ENCODE measurements around the gene NAA38.

DNA sequence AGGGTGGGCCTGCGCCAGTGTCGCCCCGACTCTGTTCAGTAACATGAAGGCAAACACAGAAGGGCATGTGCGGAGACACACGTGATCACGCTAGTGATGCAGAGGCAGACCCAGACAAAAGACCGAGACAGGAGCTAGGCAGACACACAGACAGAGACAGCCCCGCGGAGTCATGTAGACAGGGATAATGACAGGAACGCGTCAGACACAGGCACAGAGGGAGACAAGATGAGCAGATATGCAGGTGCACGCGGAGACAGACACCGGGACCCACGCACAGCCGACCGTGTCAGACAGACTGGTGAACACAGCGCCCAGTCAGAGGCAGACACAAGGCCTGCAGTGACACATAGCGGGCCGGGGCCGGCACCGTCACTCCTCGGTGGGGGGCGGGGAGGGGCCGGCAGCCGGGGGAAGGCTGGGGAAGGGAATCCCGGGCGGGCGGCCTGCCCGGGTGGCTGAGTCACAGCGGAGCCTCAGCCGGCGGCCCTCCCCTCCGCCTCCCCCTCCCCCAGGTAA is 15.9 kb downstream of the NAA38 start:
- TF ChIP-seq, protein P1, sequence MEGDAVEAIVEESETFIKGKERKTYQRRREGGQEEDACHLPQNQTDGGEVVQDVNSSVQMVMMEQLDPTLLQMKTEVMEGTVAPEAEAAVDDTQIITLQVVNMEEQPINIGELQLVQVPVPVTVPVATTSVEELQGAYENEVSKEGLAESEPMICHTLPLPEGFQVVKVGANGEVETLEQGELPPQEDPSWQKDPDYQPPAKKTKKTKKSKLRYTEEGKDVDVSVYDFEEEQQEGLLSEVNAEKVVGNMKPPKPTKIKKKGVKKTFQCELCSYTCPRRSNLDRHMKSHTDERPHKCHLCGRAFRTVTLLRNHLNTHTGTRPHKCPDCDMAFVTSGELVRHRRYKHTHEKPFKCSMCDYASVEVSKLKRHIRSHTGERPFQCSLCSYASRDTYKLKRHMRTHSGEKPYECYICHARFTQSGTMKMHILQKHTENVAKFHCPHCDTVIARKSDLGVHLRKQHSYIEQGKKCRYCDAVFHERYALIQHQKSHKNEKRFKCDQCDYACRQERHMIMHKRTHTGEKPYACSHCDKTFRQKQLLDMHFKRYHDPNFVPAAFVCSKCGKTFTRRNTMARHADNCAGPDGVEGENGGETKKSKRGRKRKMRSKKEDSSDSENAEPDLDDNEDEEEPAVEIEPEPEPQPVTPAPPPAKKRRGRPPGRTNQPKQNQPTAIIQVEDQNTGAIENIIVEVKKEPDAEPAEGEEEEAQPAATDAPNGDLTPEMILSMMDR (IDR thresholded peaks at IDR 0.05), result peak in 2 of 6 experiments; percentile 27 to 55
- peak in 2 of 4 donors; percentile 15 to 51 for TF ChIP-seq POLR2A (IDR thresholded peaks at IDR 0.05)

All from upper lobe of left lung (tissue), 4 donors.